ENCODE results near the gene SACS. TPM values are rescaled to one million over a fixed set of nuclear protein-coding genes. Genes with fewer than 3 reads are reported as not detected.

Gene SACS, protein sequence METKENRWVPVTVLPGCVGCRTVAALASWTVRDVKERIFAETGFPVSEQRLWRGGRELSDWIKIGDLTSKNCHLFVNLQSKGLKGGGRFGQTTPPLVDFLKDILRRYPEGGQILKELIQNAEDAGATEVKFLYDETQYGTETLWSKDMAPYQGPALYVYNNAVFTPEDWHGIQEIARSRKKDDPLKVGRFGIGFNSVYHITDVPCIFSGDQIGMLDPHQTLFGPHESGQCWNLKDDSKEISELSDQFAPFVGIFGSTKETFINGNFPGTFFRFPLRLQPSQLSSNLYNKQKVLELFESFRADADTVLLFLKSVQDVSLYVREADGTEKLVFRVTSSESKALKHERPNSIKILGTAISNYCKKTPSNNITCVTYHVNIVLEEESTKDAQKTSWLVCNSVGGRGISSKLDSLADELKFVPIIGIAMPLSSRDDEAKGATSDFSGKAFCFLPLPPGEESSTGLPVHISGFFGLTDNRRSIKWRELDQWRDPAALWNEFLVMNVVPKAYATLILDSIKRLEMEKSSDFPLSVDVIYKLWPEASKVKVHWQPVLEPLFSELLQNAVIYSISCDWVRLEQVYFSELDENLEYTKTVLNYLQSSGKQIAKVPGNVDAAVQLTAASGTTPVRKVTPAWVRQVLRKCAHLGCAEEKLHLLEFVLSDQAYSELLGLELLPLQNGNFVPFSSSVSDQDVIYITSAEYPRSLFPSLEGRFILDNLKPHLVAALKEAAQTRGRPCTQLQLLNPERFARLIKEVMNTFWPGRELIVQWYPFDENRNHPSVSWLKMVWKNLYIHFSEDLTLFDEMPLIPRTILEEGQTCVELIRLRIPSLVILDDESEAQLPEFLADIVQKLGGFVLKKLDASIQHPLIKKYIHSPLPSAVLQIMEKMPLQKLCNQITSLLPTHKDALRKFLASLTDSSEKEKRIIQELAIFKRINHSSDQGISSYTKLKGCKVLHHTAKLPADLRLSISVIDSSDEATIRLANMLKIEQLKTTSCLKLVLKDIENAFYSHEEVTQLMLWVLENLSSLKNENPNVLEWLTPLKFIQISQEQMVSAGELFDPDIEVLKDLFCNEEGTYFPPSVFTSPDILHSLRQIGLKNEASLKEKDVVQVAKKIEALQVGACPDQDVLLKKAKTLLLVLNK (N-terminal part only)
- 10 to 100 TPM in 1 of 2 donors, 1 to 10 TPM in 1; 7.8 to 24.1 TPM for total RNA-seq

DNA sequence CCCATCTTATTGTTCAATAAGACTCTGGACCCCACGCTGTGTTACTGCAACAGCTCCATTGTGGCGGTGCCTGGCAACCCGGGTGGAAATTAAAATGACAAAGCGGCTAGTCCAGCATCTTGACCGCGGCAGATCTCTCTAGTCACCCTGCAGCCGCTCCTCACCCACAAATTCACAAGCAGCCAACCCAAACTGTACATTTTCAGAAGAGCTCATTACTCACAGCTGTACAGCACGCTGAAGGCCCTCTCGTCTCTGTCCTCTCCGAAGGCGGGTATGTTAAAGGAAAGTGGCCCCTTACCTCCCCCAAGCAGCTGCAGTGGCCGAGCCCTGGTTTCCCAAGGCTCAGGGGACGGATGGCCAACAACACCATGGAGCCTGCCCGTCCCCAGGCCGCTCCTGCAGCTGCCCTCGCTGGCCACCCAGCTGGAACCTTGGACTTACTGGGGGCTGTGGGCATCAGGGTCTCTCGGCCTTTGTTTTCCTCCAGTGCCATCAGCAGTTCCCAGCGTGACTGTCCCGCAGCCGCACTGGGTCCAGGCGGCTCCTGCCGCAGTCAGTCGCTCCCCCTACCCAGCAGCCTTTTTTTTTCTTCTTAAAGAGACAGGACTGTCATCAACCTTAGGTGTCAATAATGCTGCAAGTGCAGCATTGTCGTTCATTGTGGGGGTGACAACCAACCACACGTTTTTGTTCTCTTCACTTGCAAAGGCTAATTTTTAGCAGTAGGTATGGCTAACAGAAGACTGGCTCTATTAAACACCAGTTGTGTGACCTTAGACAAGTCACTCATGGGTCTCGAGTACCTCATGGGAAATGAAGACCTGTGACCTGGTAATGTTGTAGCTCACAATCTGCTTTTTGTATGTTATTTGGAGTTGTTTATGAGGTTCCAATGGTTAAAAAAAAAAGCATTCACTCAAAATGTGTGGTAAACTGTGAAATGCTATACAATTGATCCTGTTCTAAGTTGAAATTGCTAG, at the start of gene SACS:
Gene SACS, minus strand, starts transcription at position 532 of the 983 bp plus-strand sequence. CDS start 22,463 bp downstream, outside the sequence.
- Histone ChIP-seq H3K27me3 (replicated peaks; ENCODE audit: insufficient read depth) (no peaks in the 10 kb centered on the region), H3K36me3 (no peaks in the 10 kb centered on the region), H3K9me3 (no peaks in the 10 kb centered on the region), H3K4me3 (peak within 1 kb of the TSS; percentile 36), H3K27ac (peak within 1 kb of the TSS in 1 of 2 donors; percentile 22), H3K4me1 (replicated peaks) (no peaks in the 10 kb centered on the region)
- no peak for DNase-seq (ENCODE audit: low spot score)
- intact Hi-C loops (cut with DNase I): no loop called here
- no peak for TF ChIP-seq POLR2AphosphoS5 (IDR thresholded peaks at IDR 0.05)
- 9% methylated on average over 26 of the region's 26 CpGs for WGBS

DNA sequence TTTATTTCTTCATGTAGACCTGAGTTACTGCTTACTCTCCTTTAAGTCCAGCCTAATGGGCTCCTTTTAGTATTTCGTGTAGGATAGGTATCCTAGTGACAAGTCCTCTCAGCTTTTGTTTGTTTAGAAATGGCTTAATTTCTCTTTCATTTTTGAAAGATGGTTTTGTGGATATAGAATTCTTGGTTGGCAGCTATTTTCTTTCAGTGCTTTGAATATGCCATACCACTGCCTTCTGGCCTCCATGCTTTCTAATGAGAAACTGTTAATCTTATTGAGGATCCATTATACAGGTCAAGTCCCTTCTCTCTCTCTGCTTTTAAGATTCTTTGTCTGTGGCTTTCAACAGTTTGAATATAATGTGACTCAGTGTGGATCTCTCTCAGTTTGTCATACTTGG, 46.8 kb upstream of the SACS start:
- Histone ChIP-seq H3K4me3 (no peak overlapping the region), H3K27me3 (replicated peaks; ENCODE audit: insufficient read depth) (no peaks in the 10 kb centered on the region), H3K27ac (no peak overlapping the region), H3K36me3 (no peaks in the 10 kb centered on the region), H3K9me3 (no peaks in the 10 kb centered on the region), H3K4me1 (replicated peaks) (no peaks in the 10 kb centered on the region)
- WGBS: 92% methylated on average over 1 of the region's 1 CpG
- TF ChIP-seq, protein P1, sequence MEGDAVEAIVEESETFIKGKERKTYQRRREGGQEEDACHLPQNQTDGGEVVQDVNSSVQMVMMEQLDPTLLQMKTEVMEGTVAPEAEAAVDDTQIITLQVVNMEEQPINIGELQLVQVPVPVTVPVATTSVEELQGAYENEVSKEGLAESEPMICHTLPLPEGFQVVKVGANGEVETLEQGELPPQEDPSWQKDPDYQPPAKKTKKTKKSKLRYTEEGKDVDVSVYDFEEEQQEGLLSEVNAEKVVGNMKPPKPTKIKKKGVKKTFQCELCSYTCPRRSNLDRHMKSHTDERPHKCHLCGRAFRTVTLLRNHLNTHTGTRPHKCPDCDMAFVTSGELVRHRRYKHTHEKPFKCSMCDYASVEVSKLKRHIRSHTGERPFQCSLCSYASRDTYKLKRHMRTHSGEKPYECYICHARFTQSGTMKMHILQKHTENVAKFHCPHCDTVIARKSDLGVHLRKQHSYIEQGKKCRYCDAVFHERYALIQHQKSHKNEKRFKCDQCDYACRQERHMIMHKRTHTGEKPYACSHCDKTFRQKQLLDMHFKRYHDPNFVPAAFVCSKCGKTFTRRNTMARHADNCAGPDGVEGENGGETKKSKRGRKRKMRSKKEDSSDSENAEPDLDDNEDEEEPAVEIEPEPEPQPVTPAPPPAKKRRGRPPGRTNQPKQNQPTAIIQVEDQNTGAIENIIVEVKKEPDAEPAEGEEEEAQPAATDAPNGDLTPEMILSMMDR (IDR thresholded peaks at IDR 0.05): no peak
- no peak for TF ChIP-seq POLR2AphosphoS5 (IDR thresholded peaks at IDR 0.05)
- TF ChIP-seq POLR2A (IDR thresholded peaks at IDR 0.05): no peak
- intact Hi-C loops (cut with DNase I): no loop called here
- no peak for DNase-seq (ENCODE audit: low spot score)

DNA sequence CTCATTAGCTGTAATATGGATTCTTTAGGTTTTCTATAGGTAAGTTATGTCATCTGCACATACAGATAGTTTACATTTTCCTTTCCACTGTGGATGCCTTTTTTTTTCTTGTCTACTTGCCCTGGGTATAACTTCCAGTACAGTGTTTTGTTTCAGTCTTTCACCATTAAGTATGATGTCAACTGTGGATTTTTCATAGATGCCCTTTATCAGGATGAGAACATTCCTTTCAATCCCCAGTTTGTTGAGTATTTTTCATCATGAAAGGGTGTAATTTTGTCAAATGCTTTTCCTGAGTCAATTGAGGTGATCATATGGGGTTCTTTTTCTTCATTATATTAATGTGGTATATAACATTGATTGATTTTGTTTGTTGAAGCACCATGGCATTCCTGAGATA, 43.6 kb upstream of the SACS start:
- TF ChIP-seq POLR2A (IDR thresholded peaks at IDR 0.05) (no peak), POLR2AphosphoS5 (IDR thresholded peaks at IDR 0.05) (no peak)
- TF ChIP-seq, protein P1 (IDR thresholded peaks at IDR 0.05): no peak
- Histone ChIP-seq H3K4me1 (replicated peaks) (no peaks in the 10 kb centered on the region), H3K9me3 (no peaks in the 10 kb centered on the region), H3K36me3 (no peaks in the 10 kb centered on the region), H3K4me3 (no peak overlapping the region), H3K27me3 (replicated peaks; ENCODE audit: insufficient read depth) (no peaks in the 10 kb centered on the region), H3K27ac (no peak overlapping the region)
- intact Hi-C loops (cut with DNase I): loop anchor here (5.0 kb wide), 1 partner anchor 165 kb away; no protein-coding TSS in a partner anchor
- DNase-seq (ENCODE audit: low spot score): no peak

DNA sequence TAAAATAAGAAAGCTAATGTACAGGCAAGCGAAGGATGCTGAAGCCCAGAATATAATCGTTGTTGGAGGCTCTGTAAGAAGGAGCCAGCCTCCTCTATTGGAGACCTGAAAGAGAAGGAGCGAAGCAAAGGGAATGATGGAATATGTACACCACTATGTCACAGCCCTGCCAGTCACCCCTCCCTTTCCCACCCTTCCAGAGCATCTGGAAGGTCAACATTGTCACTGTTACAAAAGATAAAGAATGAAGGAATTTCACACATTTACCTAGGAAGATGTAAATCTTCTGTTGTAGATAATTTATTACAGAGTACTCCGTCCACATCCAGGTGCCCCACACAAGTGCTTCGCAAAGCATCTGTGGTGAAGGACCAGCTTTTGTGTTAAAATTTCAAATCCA, 39.7 kb upstream of the SACS start:
- Histone ChIP-seq H3K36me3 (no peaks in the 10 kb centered on the region), H3K9me3 (no peaks in the 10 kb centered on the region), H3K27ac (no peak overlapping the region), H3K4me1 (replicated peaks) (no peaks in the 10 kb centered on the region), H3K4me3 (no peak overlapping the region), H3K27me3 (replicated peaks; ENCODE audit: insufficient read depth) (no peaks in the 10 kb centered on the region)
- DNase-seq (ENCODE audit: low spot score): no peak
- intact Hi-C loops (cut with DNase I): no loop called here
- TF ChIP-seq POLR2AphosphoS5 (IDR thresholded peaks at IDR 0.05): no peak
- TF ChIP-seq POLR2A (IDR thresholded peaks at IDR 0.05): no peak
- TF ChIP-seq, protein P1 (IDR thresholded peaks at IDR 0.05): no peak
- WGBS: 77% methylated on average over 5 of the region's 5 CpGs

Measured in prostate gland (tissue), 2 donors.